H9 (cell line): Measurements from ENCODE around the gene KIR3DL1. TPM values are rescaled to one million over a fixed set of nuclear protein-coding genes. Genes with fewer than 3 reads are reported as not detected.

Experiments
- DNase-seq: peaks from one replicate; pipeline ENCODE4 v3.0.0-alpha.2; 2017
- H2AFZ ChIP-seq: one replicate; pipeline ENCODE4 v1.6.1; 2013; ENCODE audit warnings: mild to moderate bottlenecking, low read length, control low read depth, moderate library complexity
- H2AK5ac ChIP-seq: 2 replicates; pipeline ENCODE4 v1.6.1; 2013; ENCODE audit warnings: low read length, control low read depth, mixed read lengths; ENCODE audit not compliant: insufficient read length
- H2BK120ac ChIP-seq: one replicate; pipeline ENCODE4 v1.6.1; 2013; ENCODE audit warnings: low read depth, mild to moderate bottlenecking, low read length, control low read depth, inconsistent platforms; ENCODE audit not compliant: poor library complexity, severe bottlenecking
- H2BK12ac ChIP-seq: 2 replicates; pipeline ENCODE4 v1.6.1; 2013; ENCODE audit warnings: low read length, control low read depth, mixed read lengths, low read depth; ENCODE audit not compliant: insufficient read length
- H2BK15ac ChIP-seq: 2 replicates; pipeline ENCODE4 v1.6.1; 2013; ENCODE audit warnings: low read depth, low read length, control low read depth
- H2BK20ac ChIP-seq: one replicate; pipeline ENCODE4 v1.6.1; 2013; ENCODE audit warnings: low read depth, mild to moderate bottlenecking, low read length, control low read depth, inconsistent platforms; ENCODE audit not compliant: poor library complexity, severe bottlenecking
- H2BK5ac ChIP-seq: 2 replicates; pipeline ENCODE4 v1.6.1; 2013; ENCODE audit warnings: low read length, control low read depth, mixed read lengths; ENCODE audit not compliant: insufficient read length
- H3K14ac ChIP-seq: 2 replicates; pipeline ENCODE4 v1.6.1; 2013; ENCODE audit warnings: low read length, control low read depth; ENCODE audit not compliant: insufficient read depth
- H3K18ac ChIP-seq: 2 replicates; pipeline ENCODE4 v1.6.1; 2013; ENCODE audit warnings: low read depth, mild to moderate bottlenecking, mixed read lengths, low read length, control low read depth; ENCODE audit not compliant: insufficient read length
- H3K23ac ChIP-seq: 2 replicates; pipeline ENCODE4 v1.6.1; 2013; ENCODE audit warnings: low read length, control low read depth, mixed read lengths, low read depth; ENCODE audit not compliant: insufficient read length
- H3K23me2 ChIP-seq: 2 replicates; pipeline ENCODE4 v1.6.1; 2013; ENCODE audit warnings: low read depth, mild to moderate bottlenecking, mixed read lengths, low read length, control low read depth; ENCODE audit not compliant: insufficient read length, poor library complexity, severe bottlenecking
- H3K27ac ChIP-seq: 2 replicates; pipeline ENCODE4 v1.5.1; 2013; ENCODE audit warnings: low read length, control low read depth, mixed read lengths, low read depth; ENCODE audit not compliant: insufficient read length
- H3K27me3 ChIP-seq: 2 replicates; pipeline ENCODE4 v1.6.1; 2013; ENCODE audit warnings: low read length, control low read depth, inconsistent platforms; ENCODE audit not compliant: insufficient read depth
- H3K4ac ChIP-seq: 2 replicates; pipeline ENCODE4 v1.6.1; 2013; ENCODE audit warnings: low read depth, mild to moderate bottlenecking, control low read depth, inconsistent platforms, low read length, moderate library complexity
- H3K4me1 ChIP-seq: 2 replicates; pipeline ENCODE4 v1.6.1; 2013; ENCODE audit warnings: low read length, control low read depth, inconsistent platforms; ENCODE audit not compliant: insufficient read depth
- H3K4me2 ChIP-seq: 2 replicates; pipeline ENCODE4 v1.6.1; 2013; ENCODE audit warnings: low read length, control low read depth, mixed read lengths; ENCODE audit not compliant: insufficient read length, insufficient read depth
- H3K56ac ChIP-seq: 2 replicates; pipeline ENCODE4 v1.6.1; 2013; ENCODE audit warnings: low read depth, mild to moderate bottlenecking, mixed read lengths, low read length, control low read depth; ENCODE audit not compliant: insufficient read length
- H3K79me1 ChIP-seq: 2 replicates; pipeline ENCODE4 v1.6.1; 2013; ENCODE audit warnings: low read depth, mild to moderate bottlenecking, moderate library complexity, low read length, control low read depth, inconsistent platforms; ENCODE audit not compliant: insufficient read depth, poor library complexity, severe bottlenecking
- H3K79me2 ChIP-seq: 2 replicates; pipeline ENCODE4 v1.6.1; 2013; ENCODE audit warnings: low read length, control low read depth, inconsistent platforms; ENCODE audit not compliant: insufficient read depth
- H3K9ac ChIP-seq: 2 replicates; pipeline ENCODE4 v1.6.1; 2013; ENCODE audit warnings: low read length, control low read depth, mixed read lengths; ENCODE audit not compliant: insufficient read length; ENCODE audit errors: extremely low read depth
- H3K9me3 ChIP-seq: one replicate; pipeline ENCODE4 v1.6.1; 2013; ENCODE audit warnings: low read depth, low read length, inconsistent platforms; ENCODE audit not compliant: control insufficient read depth
- H3T11ph ChIP-seq: one replicate; pipeline ENCODE4 v1.6.1; 2013; ENCODE audit warnings: mild to moderate bottlenecking, low read length, control low read depth, inconsistent platforms
- H4K20me1 ChIP-seq: one replicate; pipeline ENCODE4 v1.6.1; 2013; ENCODE audit not compliant: control insufficient read depth, insufficient read length, insufficient read depth
- H4K5ac ChIP-seq: 2 replicates; pipeline ENCODE4 v1.6.1; 2013; ENCODE audit warnings: low read depth, mild to moderate bottlenecking, mixed read lengths, low read length, control low read depth; ENCODE audit not compliant: insufficient read length
- H4K8ac ChIP-seq: replicated peaks from 2 replicates; pipeline ENCODE4 v1.6.1; 2013; ENCODE audit warnings: low read length, control low read depth, mixed read lengths, low read depth; ENCODE audit not compliant: insufficient read length
- H4K91ac ChIP-seq: 2 replicates; pipeline ENCODE4 v1.6.1; 2013; ENCODE audit warnings: low read depth, mild to moderate bottlenecking, moderate library complexity, mixed read lengths, low read length, control low read depth; ENCODE audit not compliant: insufficient read length
- H3K27ac Mint-ChIP-seq, 3 experiments: 2 replicates in 2 of 3; 3 replicates in 1 of 3; pipeline ENCODE4 v1.8.0; 2020 to 2021; ENCODE audit warnings: mixed read lengths in 3 of 3, mild to moderate bottlenecking in 1 of 3, moderate library complexity in 1 of 3
- H3K27me3 Mint-ChIP-seq: 2 replicates; pipeline ENCODE4 v1.8.0; 2021; ENCODE audit warnings: low read depth, mild to moderate bottlenecking, moderate library complexity, mixed read lengths
- H3K36me3 Mint-ChIP-seq, 3 experiments: 2 replicates in 2 of 3; 3 replicates in 1 of 3; pipeline ENCODE4 v1.8.0; 2020 to 2021; ENCODE audit warnings: low read depth in 3 of 3, mixed read lengths in 3 of 3; ENCODE audit not compliant: insufficient read depth in 1 of 3
- H3K4me1 Mint-ChIP-seq, 2 experiments: 2 replicates each; pipeline ENCODE4 v1.8.0; 2020; ENCODE audit warnings: mixed read lengths in 2 of 2
- H3K4me3 Mint-ChIP-seq, 2 experiments: 2 replicates in 1 of 2; 3 replicates in 1 of 2; pipeline ENCODE4 v1.8.0; 2020 to 2021; ENCODE audit warnings: mild to moderate bottlenecking in 2 of 2, mixed read lengths in 2 of 2, moderate library complexity in 1 of 2
- H3K9me3 Mint-ChIP-seq, 2 experiments: 2 replicates in 1 of 2; 3 replicates in 1 of 2; pipeline ENCODE4 v1.8.0; 2020; ENCODE audit warnings: mild to moderate bottlenecking in 2 of 2, mixed read lengths in 2 of 2, moderate library complexity in 1 of 2
- WGBS: extraction: QIAGEN DNeasy Blood & Tissue Kit; methylation state at CpG from one replicate; pipeline ENCODE4 v1.1.7; 2013; ENCODE audit warnings: missing lambda C conversion rate, low lambda C conversion rate, mixed read lengths; ENCODE audit not compliant: insufficient read length; ENCODE audit errors: extremely low coverage; 5-methylcytosine and 5-hydroxymethylcytosine counted together
- total RNA-seq: library from RNA; stranded (reverse); gene quantifications from 2 replicates; pipeline ENCODE4 v1.2.1, GENCODE V29; 2021
- TF ChIP-seq, protein P1 (sequence below): fragments of 200-600 bp; sonication (generic); conservative IDR thresholded peaks from 3 replicates; pipeline ENCODE4 v1.8.0; 2021; ENCODE audit warnings: antibody characterized with exemption, mild to moderate bottlenecking

Gene KIR3DL1
- total RNA-seq, 1 experiment from 2014 or later = not detected

DNA sequence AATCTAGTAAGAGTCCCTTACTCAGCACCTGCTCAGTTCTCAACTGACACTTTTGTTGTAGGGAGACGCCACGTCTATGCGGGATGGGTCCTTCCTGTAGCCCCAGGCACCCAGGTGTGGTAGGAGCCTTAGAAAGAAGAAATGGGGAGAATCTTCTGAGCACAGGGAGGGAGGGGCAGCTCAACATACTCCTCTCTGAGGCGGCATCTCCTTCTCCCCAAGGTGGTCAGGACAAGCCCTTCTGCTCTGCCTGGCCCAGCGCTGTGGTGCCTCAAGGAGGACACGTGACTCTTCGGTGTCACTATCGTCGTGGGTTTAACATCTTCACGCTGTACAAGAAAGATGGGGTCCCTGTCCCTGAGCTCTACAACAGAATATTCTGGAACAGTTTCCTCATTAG lies 11.7 kb upstream of the KIR3DL1 start:
- H3K27ac Mint-ChIP-seq = no peak overlapping the region
- Histone ChIP-seq H2AFZ (no peak overlapping the region), H2BK12ac (no peak overlapping the region), H3K9ac (no peak overlapping the region), H3K27me3 (no peaks in the 10 kb centered on the region), H3K23me2 (no peaks in the 10 kb centered on the region), H4K20me1 (no peaks in the 10 kb centered on the region), H2BK5ac (no peak overlapping the region), H4K5ac (no peak overlapping the region), H3T11ph (no peak overlapping the region), H3K4me1 (no peaks in the 10 kb centered on the region), H3K23ac (no peak overlapping the region), H2BK15ac (no peak overlapping the region), H3K56ac (no peak overlapping the region), H3K79me2 (no peaks in the 10 kb centered on the region), H3K4me2 (no peak overlapping the region), H4K8ac (no peak overlapping the region), H3K79me1 (no peaks in the 10 kb centered on the region), H3K14ac (no peak overlapping the region), H2BK20ac (no peak overlapping the region), H4K91ac (no peak overlapping the region), H2AK5ac (no peak overlapping the region), H2BK120ac (no peak overlapping the region), H3K18ac (no peak overlapping the region), H3K27ac (no peak overlapping the region), H3K9me3 (peaks cover 84% of the 10 kb centered on the region), H3K4ac (no peak overlapping the region)
- peaks cover 80 to 83% of the 10 kb centered on the region in 2 experiments for H3K9me3 Mint-ChIP-seq
- TF ChIP-seq, protein P1, sequence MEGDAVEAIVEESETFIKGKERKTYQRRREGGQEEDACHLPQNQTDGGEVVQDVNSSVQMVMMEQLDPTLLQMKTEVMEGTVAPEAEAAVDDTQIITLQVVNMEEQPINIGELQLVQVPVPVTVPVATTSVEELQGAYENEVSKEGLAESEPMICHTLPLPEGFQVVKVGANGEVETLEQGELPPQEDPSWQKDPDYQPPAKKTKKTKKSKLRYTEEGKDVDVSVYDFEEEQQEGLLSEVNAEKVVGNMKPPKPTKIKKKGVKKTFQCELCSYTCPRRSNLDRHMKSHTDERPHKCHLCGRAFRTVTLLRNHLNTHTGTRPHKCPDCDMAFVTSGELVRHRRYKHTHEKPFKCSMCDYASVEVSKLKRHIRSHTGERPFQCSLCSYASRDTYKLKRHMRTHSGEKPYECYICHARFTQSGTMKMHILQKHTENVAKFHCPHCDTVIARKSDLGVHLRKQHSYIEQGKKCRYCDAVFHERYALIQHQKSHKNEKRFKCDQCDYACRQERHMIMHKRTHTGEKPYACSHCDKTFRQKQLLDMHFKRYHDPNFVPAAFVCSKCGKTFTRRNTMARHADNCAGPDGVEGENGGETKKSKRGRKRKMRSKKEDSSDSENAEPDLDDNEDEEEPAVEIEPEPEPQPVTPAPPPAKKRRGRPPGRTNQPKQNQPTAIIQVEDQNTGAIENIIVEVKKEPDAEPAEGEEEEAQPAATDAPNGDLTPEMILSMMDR = no peak
- no peak for DNase-seq
- H3K36me3 Mint-ChIP-seq = peaks cover 16 to 51% (median 18%) of the 10 kb centered on the region in 3 experiments; a peak in 6 of 7 replicates
- WGBS = no CpG with 5 or more reads among the region's 10 CpGs
- H3K4me1 Mint-ChIP-seq = no peaks in the 10 kb centered on the region
- peaks cover 6% of the 10 kb centered on the region for H3K27me3 Mint-ChIP-seq
- H3K4me3 Mint-ChIP-seq = no peak overlapping the region
